NT2/D1 (cell line): ENCODE results near the gene KIF20B.
"Not testable (repeated sequence)": the region's sequence is repeated elsewhere in the genome, so short reads cannot be mapped to it uniquely, and the experiment has no call there.

ENCODE experiments used
- DNase-seq: peaks from one replicate; pipeline ENCODE4 v3.0.0-alpha.2; 2011; ENCODE audit warnings: low read depth, low spot score
- H3K27me3 ChIP-seq: 2 replicates; pipeline ENCODE4 v1.6.0; 2011; ENCODE audit warnings: mild to moderate bottlenecking; ENCODE audit not compliant: insufficient read length, insufficient read depth
- H3K36me3 ChIP-seq: 2 replicates; pipeline ENCODE4 v1.6.1; 2011; ENCODE audit warnings: mild to moderate bottlenecking, low read length, mixed read lengths; ENCODE audit not compliant: insufficient read depth, insufficient read length
- H3K4me1 ChIP-seq: 2 replicates; pipeline ENCODE4 v1.5.1; 2011; ENCODE audit not compliant: insufficient read depth, insufficient read length
- H3K4me3 ChIP-seq: 2 replicates; pipeline ENCODE4 v1.5.1; 2011; ENCODE audit warnings: low read depth; ENCODE audit not compliant: insufficient read length
- H3K9ac ChIP-seq: 2 replicates; pipeline ENCODE4 v1.6.0; 2011; ENCODE audit warnings: low read depth; ENCODE audit not compliant: insufficient read length
- H3K9me3 ChIP-seq: 2 replicates; pipeline ENCODE4 v1.5.1; 2011; ENCODE audit warnings: mild to moderate bottlenecking, low read length; ENCODE audit not compliant: insufficient read depth
- SUZ12 ChIP-seq: IDR thresholded peaks from 2 replicates; pipeline ENCODE4 v1.6.1; 2011; ENCODE audit not compliant: insufficient read length, insufficient read depth; ENCODE audit errors: extremely low read depth
- YY1 ChIP-seq: IDR thresholded peaks from 2 replicates; pipeline ENCODE4 v1.6.1; 2011; ENCODE audit not compliant: insufficient read length, insufficient read depth
- ZNF274 ChIP-seq: IDR thresholded peaks from 2 replicates; pipeline ENCODE4 v1.6.1; 2011; ENCODE audit warnings: mild to moderate bottlenecking, low read depth, low read length

KIF20B gene

DNA sequence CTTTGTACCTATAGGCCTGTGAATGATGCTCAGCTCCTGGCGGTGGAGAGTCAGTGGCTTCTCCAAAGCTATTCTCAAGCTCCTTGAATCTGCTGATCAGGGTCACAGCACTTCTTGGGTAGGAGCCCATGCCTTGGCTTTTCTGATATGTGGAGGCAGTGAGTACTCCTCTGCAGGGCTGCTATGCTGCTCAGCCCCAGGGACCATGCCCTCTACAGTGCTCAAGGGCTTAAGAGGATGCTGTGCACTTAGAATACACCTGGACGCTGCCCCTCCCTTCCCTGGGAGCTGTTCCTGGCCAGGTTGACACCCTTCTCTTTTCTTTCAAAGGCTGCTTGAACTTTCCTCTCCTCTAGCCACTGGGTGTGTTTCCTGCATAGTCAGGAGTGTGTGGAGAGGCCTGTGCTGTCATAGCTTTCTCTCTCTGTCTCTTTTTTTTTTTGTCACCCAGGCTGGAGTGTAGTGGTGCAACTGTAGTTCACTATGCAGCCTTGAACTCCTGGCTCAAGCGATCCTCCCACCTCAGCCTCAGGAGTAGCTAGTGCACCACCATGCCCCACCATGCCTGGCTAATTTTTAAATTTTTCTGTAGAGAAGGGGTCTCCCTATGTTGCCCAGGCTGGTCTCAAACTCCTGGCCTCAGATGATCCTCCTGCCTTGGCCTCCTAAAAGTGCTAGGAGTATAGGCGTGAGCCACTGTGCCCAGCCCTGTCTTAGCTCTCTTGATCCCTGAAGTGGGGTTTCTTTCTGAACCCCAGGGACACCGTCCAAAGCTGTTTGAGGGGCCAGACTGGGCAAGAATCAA is 113.9 kb downstream of the KIF20B start:
- TF ChIP-seq YY1 = no peak
- TF ChIP-seq SUZ12 = no peak
- no peak for TF ChIP-seq ZNF274
- Histone ChIP-seq H3K27me3 (no peaks in the 10 kb centered on the region), H3K36me3 (no peaks in the 10 kb centered on the region), H3K4me3 (no peak overlapping the region), H3K9me3 (peaks cover 10% of the 10 kb centered on the region; the same call in 1 of the 2 replicates), H3K9ac (no peak overlapping the region), H3K4me1 (no peaks in the 10 kb centered on the region)
- DNase-seq = no peak

DNA sequence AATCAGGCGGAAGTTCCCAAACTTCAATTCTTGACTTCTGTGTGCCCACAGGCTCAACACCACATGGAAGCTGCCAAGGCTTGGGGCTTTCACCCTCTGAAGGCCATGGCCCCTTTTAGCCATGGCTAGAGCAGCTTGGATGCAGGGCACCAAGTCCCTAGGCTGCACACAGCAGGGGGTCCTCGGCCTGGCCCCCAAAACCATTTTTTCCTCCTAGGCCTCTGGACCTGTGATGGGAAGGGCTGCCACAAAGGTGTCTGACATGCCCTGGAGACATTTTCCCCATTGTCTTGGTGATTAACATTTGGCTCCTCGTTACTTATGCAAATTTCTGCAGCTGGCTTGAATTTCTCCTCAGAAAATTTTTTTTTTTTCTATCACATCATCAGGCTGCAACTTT is 117.6 kb downstream of the KIF20B start:
- peaks cover 10% of the 10 kb centered on the region; the same call in 1 of the 2 replicates for H3K9me3 ChIP-seq
- H3K4me3 ChIP-seq, H3K4me1 ChIP-seq, H3K36me3 ChIP-seq, H3K9ac ChIP-seq, H3K27me3 ChIP-seq, DNase-seq: not testable (repeated sequence)
